IPS DF 6.9 (cell line): ENCODE measurements around the gene MXD4.

Experiments used
- DNase-seq: peaks from one replicate; pipeline ENCODE4 v3.0.0-alpha.2; 2013; ENCODE audit warnings: low read depth, low spot score
- H3K27ac ChIP-seq: one replicate; pipeline ENCODE4 v1.5.1; 2013; ENCODE audit warnings: low read length, control low read depth
- H3K27me3 ChIP-seq: 2 replicates; pipeline ENCODE4 v1.6.1; 2013; ENCODE audit warnings: mild to moderate bottlenecking, low read length; ENCODE audit not compliant: control insufficient read depth, insufficient read depth
- H3K36me3 ChIP-seq: 2 replicates; pipeline ENCODE4 v1.6.1; 2013; ENCODE audit warnings: low read length; ENCODE audit not compliant: control insufficient read depth, insufficient read depth
- H3K4me1 ChIP-seq: 2 replicates; pipeline ENCODE4 v1.6.1; 2013; ENCODE audit warnings: low read length; ENCODE audit not compliant: control insufficient read depth, insufficient read depth
- H3K4me3 ChIP-seq: 2 replicates; pipeline ENCODE4 v1.5.1; 2013; ENCODE audit warnings: mild to moderate bottlenecking, low read length
- H3K9me3 ChIP-seq: 2 replicates; pipeline ENCODE4 v1.6.1; 2013; ENCODE audit warnings: low read length, inconsistent platforms; ENCODE audit not compliant: control insufficient read depth, insufficient read depth
- WGBS: extraction: QIAGEN DNeasy Blood & Tissue Kit; methylation state at CpG from one replicate; pipeline ENCODE4 v1.1.7; 2013; ENCODE audit warnings: mixed read lengths, missing lambda C conversion rate; ENCODE audit not compliant: insufficient read length, insufficient coverage; 5-methylcytosine and 5-hydroxymethylcytosine counted together

The MXD4 gene

GRCh38 chr4:2249526-2250356 is 12.2 kb downstream of the MXD4 start:
- Histone ChIP-seq H3K9me3 (no peaks in the 10 kb centered on the region), H3K27ac (no peak overlapping the region), H3K4me1 (no peaks in the 10 kb centered on the region; the same call in 1 of the 2 replicates), H3K4me3 (no peak overlapping the region), H3K36me3 (no peaks in the 10 kb centered on the region; the same call in 1 of the 2 replicates), H3K27me3 (no peaks in the 10 kb centered on the region)
- no CpG with 5 or more reads among the region's 26 CpGs for WGBS
- no peak for DNase-seq

GRCh38 chr4:2248821-2249261 is 13.1 kb downstream of the MXD4 start:
- Histone ChIP-seq H3K4me1 (no peaks in the 10 kb centered on the region; the same call in 1 of the 2 replicates), H3K4me3 (no peak overlapping the region), H3K27ac (no peak overlapping the region), H3K36me3 (no peaks in the 10 kb centered on the region; the same call in 1 of the 2 replicates), H3K27me3 (no peaks in the 10 kb centered on the region), H3K9me3 (no peaks in the 10 kb centered on the region)
- no CpG with 5 or more reads among the region's 10 CpGs for WGBS
- no peak for DNase-seq

GRCh38 chr4:2248044-2248780 is 13.7 kb downstream of the MXD4 start:
- Histone ChIP-seq H3K4me3 (no peak overlapping the region), H3K27me3 (no peaks in the 10 kb centered on the region), H3K4me1 (no peaks in the 10 kb centered on the region; the same call in 1 of the 2 replicates), H3K36me3 (no peaks in the 10 kb centered on the region; the same call in 1 of the 2 replicates), H3K9me3 (no peaks in the 10 kb centered on the region), H3K27ac (no peak overlapping the region)
- no peak for DNase-seq
- WGBS: no CpG with 5 or more reads among the region's 21 CpGs

- no peaks in the 10 kb centered on the region for H3K4me1 ChIP-seq
- no CpG with 5 or more reads among the region's 42 CpGs for WGBS
- H3K36me3 ChIP-seq: no peaks in the 10 kb centered on the region; the same call in 1 of the 2 replicates
- no peak overlapping the region for H3K4me3 ChIP-seq
- no peaks in the 10 kb centered on the region for H3K27me3 ChIP-seq
- no peak overlapping the region for H3K27ac ChIP-seq
- H3K9me3 ChIP-seq: no peaks in the 10 kb centered on the region
- DNase-seq: no peak
These were observed 14.5 kb downstream of the MXD4 start for GRCh38 chr4:2247128-2248043.

- Histone ChIP-seq H3K4me3 (no peak overlapping the region), H3K9me3 (no peaks in the 10 kb centered on the region), H3K27me3 (no peaks in the 10 kb centered on the region), H3K4me1 (no peaks in the 10 kb centered on the region), H3K36me3 (no peaks in the 10 kb centered on the region; the same call in 1 of the 2 replicates), H3K27ac (no peak overlapping the region)
- no peak for DNase-seq
- no CpG with 5 or more reads among the region's 19 CpGs for WGBS
These were observed 15.4 kb downstream of the MXD4 start for GRCh38 chr4:2246384-2247127.

GRCh38 chr4:2245787-2246275 is 16.1 kb downstream of the MXD4 start:
- Histone ChIP-seq H3K9me3 (no peaks in the 10 kb centered on the region), H3K27ac (no peak overlapping the region), H3K36me3 (no peaks in the 10 kb centered on the region; the same call in 1 of the 2 replicates), H3K4me1 (no peaks in the 10 kb centered on the region), H3K27me3 (no peaks in the 10 kb centered on the region), H3K4me3 (no peak overlapping the region)
- DNase-seq: no peak
- WGBS: no CpG with 5 or more reads among the region's 7 CpGs

- no peaks in the 10 kb centered on the region for H3K4me1 ChIP-seq
- H3K27ac ChIP-seq: no peak overlapping the region
- no peaks in the 10 kb centered on the region; the same call in 1 of the 2 replicates for H3K36me3 ChIP-seq
- WGBS: no CpG with 5 or more reads among the region's 7 CpGs
- DNase-seq: no peak
- H3K9me3 ChIP-seq: no peaks in the 10 kb centered on the region
- no peak overlapping the region for H3K4me3 ChIP-seq
- H3K27me3 ChIP-seq: no peaks in the 10 kb centered on the region
These were observed 16.7 kb downstream of the MXD4 start for GRCh38 chr4:2245057-2245786.

- no peaks in the 10 kb centered on the region for H3K4me1 ChIP-seq
- H3K4me3 ChIP-seq: no peak overlapping the region
- no peak overlapping the region for H3K27ac ChIP-seq
- WGBS: 100% methylated on average over 1 of the region's 5 CpGs
- no peaks in the 10 kb centered on the region; the same call in 1 of the 2 replicates for H3K36me3 ChIP-seq
- H3K9me3 ChIP-seq: no peaks in the 10 kb centered on the region
- H3K27me3 ChIP-seq: no peaks in the 10 kb centered on the region
- DNase-seq: no peak
These were observed 18.1 kb downstream of the MXD4 start for GRCh38 chr4:2243681-2244380.
